Adrenal gland (tissue), 12 donors: ENCODE results near the gene SLC35D1. TPM values are rescaled to one million over a fixed set of nuclear protein-coding genes. Genes with fewer than 3 reads are reported as not detected.

Experiments used
- DNase-seq, 7 donors: peaks; one replicate each; pipeline ENCODE4 v3.0.0-alpha.2; 2019 to 2020
- H3K27ac ChIP-seq, 5 donors: fragments of 200-600 bp; sonication (generic) in 4 of 5; 1 replicate in 3 of 5; 2 replicates in 2 of 5; pipeline versions ENCODE4 v1.5.1 to v1.8.0; 2016 to 2020; ENCODE audit warnings: mild to moderate bottlenecking in 1 of 5
- H3K27me3 ChIP-seq: fragments of 200-600 bp; 2 replicates; pipeline ENCODE4 v1.8.0; 2021
- H3K36me3 ChIP-seq, 2 donors: fragments of 200-600 bp; replicated peaks in 1 of 2; 1 replicate in 1 of 2; 2 replicates in 1 of 2; pipeline versions ENCODE4 v1.5.1 to v1.8.0; 2018 to 2022
- H3K4me1 ChIP-seq, 2 donors: fragments of 200-600 bp; replicated peaks in 1 of 2; 1 replicate in 1 of 2; 2 replicates in 1 of 2; pipeline versions ENCODE4 v1.5.1 to v1.8.0; 2018 to 2021
- H3K4me3 ChIP-seq, 4 donors: fragments of 200-600 bp; sonication (generic) in 3 of 4; one replicate each; pipeline ENCODE4 v1.5.1; 2016 to 2018
- H3K9me3 ChIP-seq, 3 donors: fragments of 200-600 bp; sonication (generic) in 1 of 3; replicated peaks in 1 of 3; 1 replicate in 2 of 3; 2 replicates in 1 of 3; pipeline versions ENCODE4 v1.5.1 to v1.8.0; 2016 to 2021
- CTCF ChIP-seq, 6 experiments: fragments of 450-650 bp in 4 of 6; fragments of 200-600 bp in 2 of 6; sonication (generic) in 1 of 6; IDR thresholded peaks; 1 replicate in 5 of 6; 2 replicates in 1 of 6; pipeline versions ENCODE4 v1.5.1 to v1.8.0; 2016 to 2021; ENCODE audit warnings: antibody characterized with exemption in 6 of 6, mild to moderate bottlenecking in 2 of 6, moderate library complexity in 1 of 6
- POLR2A ChIP-seq, 2 donors: fragments of 450-650 bp; IDR thresholded peaks; one replicate each; pipeline ENCODE4 v1.6.1; 2017; ENCODE audit warnings: antibody characterized with exemption in 2 of 2, mild to moderate bottlenecking in 2 of 2, moderate library complexity in 1 of 2
- WGBS, 4 donors: extraction: QIAGEN DNeasy Blood & Tissue Kit in 2 of 4; methylation state at CpG; one replicate each; pipeline versions ENCODE4 v1.1.5 to v1.1.7; 2013 to 2017; 5-methylcytosine and 5-hydroxymethylcytosine counted together
- intact Hi-C, 2 donors: fragments of 100-400 bp; cut with DNase I; formaldehyde crosslinking; loops; one replicate each; pipeline versions ENCODE4 v1.14.1 to v1.15.0; 2022 to 2023
- polyA plus RNA-seq, 3 donors: library from polyadenylated mRNA; stranded (reverse); fragments of 200-250 nt in 2 of 3; fragments of 350-450 nt in 1 of 3; fragmentation: Illumina TruSeq in 1 of 3; extraction: RNeasy Lipid Tissue Mini Kit (QIAGEN cat#74804) in 1 of 3; gene quantifications; one replicate each; pipeline ENCODE4 v1.2.3, GENCODE V29; 2013 to 2014
- total RNA-seq, 9 donors: library from RNA; depleted of rRNA in 4 of 9; stranded (reverse); fragments of >200 nt in 4 of 9; fragments of 120-200 nt in 1 of 9; fragmentation: NEBNext Ultra II Directional in 1 of 9; extraction: Animal tissue kit (Norgen Biotek cat#: 25700) in 1 of 9; gene quantifications; one replicate each; pipeline versions ENCODE4 v1.1.0 to v1.2.4, GENCODE V29; 2013 to 2023
- donor health status: healthy with polysubstance abuse.
- donor health status: Bipolar disorder and iron deficiency.
- donor health status: DM: yes; HTN: yes; CAD: no.
- donor health status: DM: no; HTN: no; CAD: no.
- donor health status: DM: no; HTN: no; CAD: no.
- donor health status: DM: yes; HTN: yes; CAD: no.

SLC35D1 gene
- total and polyA plus RNA-seq, 12 donors, result 1.9 to 34.7 (median 13.7) TPM

DNA sequence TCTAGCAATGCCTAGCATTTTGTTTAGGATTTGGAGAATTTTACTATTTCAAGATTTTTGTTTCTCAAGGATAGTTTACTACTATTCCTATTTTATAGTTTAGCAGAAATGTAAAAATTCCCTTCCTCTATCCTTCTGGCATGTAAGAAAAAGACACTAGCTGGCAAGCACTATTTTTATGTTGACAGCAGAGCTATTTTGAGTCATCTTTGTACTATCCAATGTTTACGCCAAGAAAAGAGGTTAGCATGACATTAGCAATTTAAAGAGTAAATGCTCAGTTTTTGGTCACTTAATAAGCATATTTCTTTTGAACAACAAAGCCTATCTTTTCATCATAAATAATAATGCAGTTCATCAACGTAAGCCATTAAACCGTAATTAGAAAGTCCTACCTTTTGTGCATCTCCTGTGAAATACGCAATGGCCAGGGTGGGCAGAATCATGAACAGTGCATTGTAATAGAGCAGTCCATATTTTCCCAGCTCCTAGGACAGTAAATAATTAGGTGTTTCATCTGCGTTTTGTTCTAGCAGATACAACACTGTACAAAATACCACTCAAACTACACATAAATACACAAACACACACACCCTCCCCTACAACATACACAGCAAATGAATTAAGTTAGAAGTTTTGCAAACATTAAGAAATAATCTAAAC is 12.0 kb downstream of the SLC35D1 start:
- H3K4me3 ChIP-seq, result no peak overlapping the region
- H3K4me1 ChIP-seq, result no peaks in the 10 kb centered on the region
- H3K27me3 ChIP-seq, result no peaks in the 10 kb centered on the region
- H3K36me3 ChIP-seq, result peaks cover 0 to 28% of the 10 kb centered on the region in 2 donors
- intact Hi-C loops, result no loop called here
- 85 to 90% (median 87%) methylated on average over 5 of the region's 5 CpGs for WGBS, 4 donors
- DNase-seq, result no peak
- no peak for TF ChIP-seq POLR2A (IDR thresholded peaks at IDR 0.05)
- no peak for TF ChIP-seq CTCF (IDR thresholded peaks at IDR 0.05)
- no peaks in the 10 kb centered on the region for H3K9me3 ChIP-seq
- no peak overlapping the region for H3K27ac ChIP-seq

GRCh38 chr1:67040405-67040804 is 13.5 kb downstream of the SLC35D1 start:
- WGBS, 4 donors, result 89 to 100% (median 96%) methylated on average over 1 of the region's 1 CpG
- peaks cover 0 to 22% of the 10 kb centered on the region in 2 donors for H3K36me3 ChIP-seq
- TF ChIP-seq CTCF (IDR thresholded peaks at IDR 0.05), result no peak
- TF ChIP-seq POLR2A (IDR thresholded peaks at IDR 0.05), result no peak

DNA sequence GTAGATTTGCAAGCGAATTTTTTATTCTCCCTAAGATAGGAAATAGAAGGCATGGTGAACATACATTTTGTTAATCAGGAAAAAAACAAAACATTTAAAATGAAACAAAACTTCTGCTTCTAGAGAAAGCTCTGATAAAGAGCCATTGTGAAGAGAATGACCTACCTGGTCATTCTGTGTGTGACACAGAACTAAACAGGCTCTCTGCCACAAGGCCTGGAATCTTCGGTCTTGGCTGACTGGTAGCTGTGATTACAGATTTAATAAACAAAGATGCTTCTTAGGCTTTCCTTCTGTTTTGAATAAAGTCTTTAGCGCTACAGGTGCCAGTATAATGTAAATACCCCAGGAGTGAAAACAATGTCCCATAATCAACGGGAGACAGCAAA is 22.1 kb downstream of the SLC35D1 start:
- WGBS, 4 donors, result 90 to 98% (median 96%) methylated on average over 4 of the region's 4 CpGs
- H3K27ac ChIP-seq, result no peak overlapping the region
- no peak overlapping the region for H3K4me3 ChIP-seq
- TF ChIP-seq CTCF (IDR thresholded peaks at IDR 0.05) (no peak), POLR2A (IDR thresholded peaks at IDR 0.05) (no peak)
- no peaks in the 10 kb centered on the region for H3K36me3 ChIP-seq
- peaks cover 0 to 7% (median 0%) of the 10 kb centered on the region in 3 donors for H3K9me3 ChIP-seq
- no peak for DNase-seq
- intact Hi-C loops, result no loop called here
- H3K4me1 ChIP-seq, result no peaks in the 10 kb centered on the region
- H3K27me3 ChIP-seq, result no peaks in the 10 kb centered on the region

More at GRCh38 chr1:67040405-67040804, 13.5 kb downstream of the SLC35D1 start:
- DNase-seq, result no peak
- intact Hi-C loops, result no loop called here
- H3K27ac ChIP-seq, result no peak overlapping the region
- no peak overlapping the region for H3K4me3 ChIP-seq
- no peaks in the 10 kb centered on the region for H3K4me1 ChIP-seq
- H3K9me3 ChIP-seq, result no peaks in the 10 kb centered on the region
- H3K27me3 ChIP-seq, result no peaks in the 10 kb centered on the region

DNA sequence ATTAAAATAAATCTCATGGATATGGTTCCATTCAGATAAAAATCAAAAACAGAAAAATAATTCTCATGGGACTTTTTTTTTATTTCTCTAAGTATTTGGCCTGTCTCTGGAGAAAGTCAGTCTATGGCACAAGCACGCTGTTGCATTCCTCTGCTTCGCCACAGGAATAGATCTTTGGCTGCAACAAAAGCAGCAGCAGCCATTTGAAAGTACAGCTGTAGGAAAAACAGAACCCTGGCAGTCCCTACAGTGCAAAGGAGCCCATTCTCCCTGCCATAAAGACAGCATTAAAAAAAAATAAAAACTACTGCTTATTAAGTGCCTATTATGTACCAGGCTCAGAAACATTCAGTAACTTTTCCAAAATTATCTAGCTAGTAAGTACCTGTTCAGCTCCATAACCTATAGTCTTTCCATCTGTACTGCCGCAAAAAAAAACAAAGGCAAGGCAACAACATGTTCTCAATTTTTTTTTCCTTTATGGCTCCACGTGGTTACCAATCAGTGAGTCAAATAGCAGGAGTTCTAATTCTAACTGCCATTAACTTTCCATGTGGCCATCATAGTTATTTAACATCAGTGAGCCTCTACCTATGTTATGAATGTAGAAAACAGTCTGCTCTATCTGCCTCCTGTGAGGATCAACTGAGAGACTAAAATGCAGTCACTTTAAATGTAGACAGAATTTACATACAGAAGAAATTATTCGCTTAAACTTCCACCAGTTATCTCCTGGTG is 22.7 kb downstream of the SLC35D1 start:
- H3K27me3 ChIP-seq, result no peaks in the 10 kb centered on the region
- no peaks in the 10 kb centered on the region for H3K36me3 ChIP-seq
- no peak for DNase-seq
- TF ChIP-seq POLR2A (IDR thresholded peaks at IDR 0.05) (no peak), CTCF (IDR thresholded peaks at IDR 0.05) (no peak)
- intact Hi-C loops, result no loop called here
- no peak overlapping the region for H3K4me3 ChIP-seq
- H3K27ac ChIP-seq, result no peak overlapping the region
- no peaks in the 10 kb centered on the region for H3K4me1 ChIP-seq
- H3K9me3 ChIP-seq, result peaks cover 0 to 7% (median 0%) of the 10 kb centered on the region in 3 donors
- 76 to 89% (median 82%) methylated on average over 5 of the region's 5 CpGs for WGBS, 4 donors
